ENCODE measurements around the gene MAGEA4. TPM values are rescaled to one million over a fixed set of nuclear protein-coding genes. Genes with fewer than 3 reads are reported as not detected.

MAGEA4 gene, protein sequence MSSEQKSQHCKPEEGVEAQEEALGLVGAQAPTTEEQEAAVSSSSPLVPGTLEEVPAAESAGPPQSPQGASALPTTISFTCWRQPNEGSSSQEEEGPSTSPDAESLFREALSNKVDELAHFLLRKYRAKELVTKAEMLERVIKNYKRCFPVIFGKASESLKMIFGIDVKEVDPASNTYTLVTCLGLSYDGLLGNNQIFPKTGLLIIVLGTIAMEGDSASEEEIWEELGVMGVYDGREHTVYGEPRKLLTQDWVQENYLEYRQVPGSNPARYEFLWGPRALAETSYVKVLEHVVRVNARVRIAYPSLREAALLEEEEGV
- not detected in 2 replicates for total RNA-seq (ENCODE audit: low replicate concordance)
- long read RNA-seq, result 0 reads

- Mint-ChIP-seq H3K4me1 (ENCODE audit: unreplicated experiment) (no peaks in the 10 kb centered on the region), H3K4me3 (no peak within 1 kb of the TSS), H3K36me3 (no peaks in the 10 kb centered on the region)
These were observed at the start of gene MAGEA4 for GRCh38 chrX:151912780-151913179. MAGEA4 (plus strand) TSS chrX:151912889; CDS start chrX:151923665, 10,776 bp downstream.

DNA sequence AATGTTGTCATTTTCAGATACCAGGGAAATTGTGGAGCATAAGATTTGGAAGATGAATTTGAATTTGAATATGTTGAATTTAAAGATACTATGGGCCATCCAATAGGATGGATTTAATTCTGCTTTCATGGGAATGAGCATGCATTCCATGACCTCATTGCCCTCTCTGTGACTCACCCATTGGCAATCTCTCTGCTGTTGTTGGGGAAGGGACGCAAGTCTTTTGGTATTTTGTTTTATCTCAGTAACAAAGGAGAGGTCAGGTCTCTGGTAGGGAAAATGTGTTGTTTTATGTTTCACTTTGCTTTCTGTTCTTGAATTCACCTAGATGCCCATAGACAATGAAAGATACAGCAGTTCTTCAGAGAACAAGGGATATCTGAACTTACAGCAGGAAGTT lies 42.1 kb upstream of the MAGEA4 start:
- H3K27me3 Mint-ChIP-seq, result no peaks in the 10 kb centered on the region
- DNase-seq (ENCODE audit: extremely low spot score, unreplicated experiment), result no peak
- TF ChIP-seq, protein P1, sequence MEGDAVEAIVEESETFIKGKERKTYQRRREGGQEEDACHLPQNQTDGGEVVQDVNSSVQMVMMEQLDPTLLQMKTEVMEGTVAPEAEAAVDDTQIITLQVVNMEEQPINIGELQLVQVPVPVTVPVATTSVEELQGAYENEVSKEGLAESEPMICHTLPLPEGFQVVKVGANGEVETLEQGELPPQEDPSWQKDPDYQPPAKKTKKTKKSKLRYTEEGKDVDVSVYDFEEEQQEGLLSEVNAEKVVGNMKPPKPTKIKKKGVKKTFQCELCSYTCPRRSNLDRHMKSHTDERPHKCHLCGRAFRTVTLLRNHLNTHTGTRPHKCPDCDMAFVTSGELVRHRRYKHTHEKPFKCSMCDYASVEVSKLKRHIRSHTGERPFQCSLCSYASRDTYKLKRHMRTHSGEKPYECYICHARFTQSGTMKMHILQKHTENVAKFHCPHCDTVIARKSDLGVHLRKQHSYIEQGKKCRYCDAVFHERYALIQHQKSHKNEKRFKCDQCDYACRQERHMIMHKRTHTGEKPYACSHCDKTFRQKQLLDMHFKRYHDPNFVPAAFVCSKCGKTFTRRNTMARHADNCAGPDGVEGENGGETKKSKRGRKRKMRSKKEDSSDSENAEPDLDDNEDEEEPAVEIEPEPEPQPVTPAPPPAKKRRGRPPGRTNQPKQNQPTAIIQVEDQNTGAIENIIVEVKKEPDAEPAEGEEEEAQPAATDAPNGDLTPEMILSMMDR (conservative IDR thresholded peaks at IDR 0.05), result no peak
- peaks cover 12% of the 10 kb centered on the region for H3K9me3 Mint-ChIP-seq
- peaks cover 2% of the 10 kb centered on the region for H3K4me1 Mint-ChIP-seq (ENCODE audit: unreplicated experiment)
- H3K27ac Mint-ChIP-seq, result no peak overlapping the region
- no peak overlapping the region for H3K4me3 Mint-ChIP-seq
- H3K36me3 Mint-ChIP-seq, result no peaks in the 10 kb centered on the region

More at GRCh38 chrX:151912780-151913179, at the start of gene MAGEA4:
- Mint-ChIP-seq H3K9me3 (no peaks in the 10 kb centered on the region), H3K27ac (no peak within 1 kb of the TSS), H3K27me3 (no peaks in the 10 kb centered on the region)
- TF ChIP-seq, protein P1 (conservative IDR thresholded peaks at IDR 0.05), result no peak
- DNase-seq (ENCODE audit: extremely low spot score, unreplicated experiment), result no peak

GRCh38 chrX:151871244-151871643 lies 41.4 kb upstream of the MAGEA4 start:
- DNase-seq (ENCODE audit: extremely low spot score, unreplicated experiment), result no peak
- peaks cover 12% of the 10 kb centered on the region for H3K9me3 Mint-ChIP-seq
- no peaks in the 10 kb centered on the region for H3K27me3 Mint-ChIP-seq
- no peak overlapping the region for H3K27ac Mint-ChIP-seq
- TF ChIP-seq, protein P1 (conservative IDR thresholded peaks at IDR 0.05), result no peak
- peaks cover 6% of the 10 kb centered on the region for H3K4me1 Mint-ChIP-seq (ENCODE audit: unreplicated experiment)
- no peaks in the 10 kb centered on the region for H3K36me3 Mint-ChIP-seq
- H3K4me3 Mint-ChIP-seq, result no peak overlapping the region

- no peak overlapping the region for H3K27ac Mint-ChIP-seq
- TF ChIP-seq, protein P1 (conservative IDR thresholded peaks at IDR 0.05), result no peak
- DNase-seq (ENCODE audit: extremely low spot score, unreplicated experiment), result no peak
- H3K27me3 Mint-ChIP-seq, result no peaks in the 10 kb centered on the region
- peaks cover 6% of the 10 kb centered on the region for H3K4me1 Mint-ChIP-seq (ENCODE audit: unreplicated experiment)
- H3K4me3 Mint-ChIP-seq, result no peak overlapping the region
- peaks cover 12% of the 10 kb centered on the region for H3K9me3 Mint-ChIP-seq
- H3K36me3 Mint-ChIP-seq, result no peaks in the 10 kb centered on the region
These were observed 39.6 kb upstream of the MAGEA4 start for GRCh38 chrX:151873096-151873495.

DNA sequence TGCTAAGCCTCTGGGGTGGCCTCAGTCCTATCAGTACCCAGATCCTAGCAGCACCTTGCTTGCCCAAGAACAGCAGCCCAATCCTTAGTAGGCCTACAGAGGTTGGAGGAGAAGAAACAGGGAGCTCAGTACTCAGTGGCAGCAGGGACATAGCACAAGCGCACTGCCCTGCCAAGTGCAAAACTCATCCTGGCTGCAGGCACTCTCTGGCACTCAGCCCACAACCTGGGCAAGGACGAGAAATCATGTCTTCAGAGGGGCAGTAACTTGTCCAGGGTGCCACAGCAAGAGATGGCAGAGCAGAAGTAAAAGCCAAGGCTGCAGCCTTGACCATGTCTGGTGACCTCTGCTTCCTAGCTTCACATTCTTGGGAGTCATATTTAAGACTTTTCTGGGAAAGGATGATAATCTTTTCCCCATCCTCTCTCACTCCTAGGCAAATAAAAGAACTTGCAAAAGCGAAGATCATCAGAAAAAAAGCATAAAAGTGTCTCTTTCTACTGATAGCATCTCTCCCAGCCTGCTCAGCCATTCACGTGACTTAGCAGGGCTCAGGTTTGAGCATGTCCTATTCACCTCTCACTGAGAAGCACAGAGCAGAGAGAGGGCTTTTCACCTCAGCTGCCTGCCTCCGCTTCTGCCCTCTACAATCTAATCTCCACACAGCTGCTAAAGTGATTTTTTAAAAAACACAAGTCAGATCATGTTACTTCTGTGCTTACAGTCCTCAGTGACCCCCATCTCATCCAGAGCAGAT lies 37.2 kb upstream of the MAGEA4 start:
- no peaks in the 10 kb centered on the region for H3K36me3 Mint-ChIP-seq
- H3K27me3 Mint-ChIP-seq, result no peaks in the 10 kb centered on the region
- H3K27ac Mint-ChIP-seq, result no peak overlapping the region
- no peak for DNase-seq (ENCODE audit: extremely low spot score, unreplicated experiment)
- H3K9me3 Mint-ChIP-seq, result peaks cover 8% of the 10 kb centered on the region
- no peak overlapping the region for H3K4me3 Mint-ChIP-seq
- TF ChIP-seq, protein P1 (conservative IDR thresholded peaks at IDR 0.05), result no peak
- peaks cover 6% of the 10 kb centered on the region for H3K4me1 Mint-ChIP-seq (ENCODE audit: unreplicated experiment)

Measured in type B pancreatic cell (in vitro differentiated cells).